Esophagus squamous epithelium (tissue), 5 donors: ENCODE measurements around the gene PCDH19. TPM values are rescaled to one million over a fixed set of nuclear protein-coding genes. Genes with fewer than 3 reads are reported as not detected.

Source experiments
- DNase-seq: peaks from one replicate; lab custom pipeline; 2025; lab: John Stamatoyannopoulos, UW
- H3K27ac ChIP-seq, 4 donors: fragments of 200-600 bp; sonication (generic); one replicate each; pipeline ENCODE4 v1.5.1; 2016 to 2019; ENCODE audit warnings: mild to moderate bottlenecking in 1 of 4
- H3K27me3 ChIP-seq, 4 donors: fragments of 200-600 bp; sonication (generic); 1 replicate in 3 of 4; 2 replicates in 1 of 4; pipeline versions ENCODE4 v1.5.1 to v1.6.0; 2017 to 2021; ENCODE audit warnings: antibody characterized with exemption in 1 of 4
- H3K36me3 ChIP-seq, 3 donors: fragments of 200-600 bp; sonication (generic); one replicate each; pipeline ENCODE4 v1.5.1; 2016 to 2019
- H3K4me1 ChIP-seq, 3 donors: fragments of 200-600 bp; sonication (generic); one replicate each; pipeline ENCODE4 v1.5.1; 2017 to 2019
- H3K4me3 ChIP-seq, 4 donors: fragments of 200-600 bp; sonication (generic); 1 replicate in 3 of 4; 2 replicates in 1 of 4; pipeline ENCODE4 v1.5.1; 2016 to 2019; ENCODE audit warnings: mild to moderate bottlenecking in 2 of 4, moderate library complexity in 1 of 4
- H3K9me3 ChIP-seq, 3 donors: fragments of 200-600 bp; sonication (generic); one replicate each; pipeline ENCODE4 v1.5.1; 2016 to 2019
- CTCF ChIP-seq, 6 experiments: fragments of 450-650 bp in 4 of 6; fragments of 200-600 bp in 2 of 6; sonication (generic) in 2 of 6; IDR thresholded peaks; one replicate each; pipeline ENCODE4 v1.5.1; 2016 to 2019; ENCODE audit warnings: antibody characterized with exemption in 6 of 6, mild to moderate bottlenecking in 4 of 6, moderate library complexity in 4 of 6
- POLR2A ChIP-seq, 4 donors: fragments of 450-650 bp; IDR thresholded peaks; one replicate each; pipeline ENCODE4 v1.6.1; 2017; ENCODE audit warnings: antibody characterized with exemption in 4 of 4, mild to moderate bottlenecking in 4 of 4, moderate library complexity in 3 of 4
- WGBS, 2 donors: methylation state at CpG; one replicate each; pipeline ENCODE4 v1.1.5; 2018; 5-methylcytosine and 5-hydroxymethylcytosine counted together
- intact Hi-C: fragments of 100-400 bp; cut with DNase I; formaldehyde crosslinking; loops from one replicate; pipeline ENCODE4 v1.15.0; 2022
- total RNA-seq, 4 donors: library from RNA; depleted of rRNA; stranded (reverse); fragments of >200 nt; gene quantifications; one replicate each; pipeline ENCODE4 v1.1.0, GENCODE V29; 2016
- donor health status: DM: yes; HTN: yes; CAD: no.

PCDH19 gene
- total RNA-seq, 4 donors from 2014 or later, result 0.08 to 0.76 (median 0.41) TPM

- TF ChIP-seq POLR2A (IDR thresholded peaks at IDR 0.05) (no peak), CTCF (IDR thresholded peaks at IDR 0.05) (no peak)
Measured at GRCh38 chrX:100407784-100408712, 2.0 kb downstream of the PCDH19 start.

GRCh38 chrX:100407147-100407783, 2.8 kb downstream of the PCDH19 start:
- intact Hi-C loops, result no loop called here
- Histone ChIP-seq H3K4me3 (no peak overlapping the region), H3K4me1 (peaks cover 0 to 36% (median 4%) of the 10 kb centered on the region in 3 donors), H3K36me3 (no peaks in the 10 kb centered on the region), H3K9me3 (peaks cover 0 to 18% (median 0%) of the 10 kb centered on the region in 3 donors), H3K27me3 (peaks cover 0 to 75% (median 13%) of the 10 kb centered on the region in 4 donors), H3K27ac (no peak overlapping the region)
- no peak for DNase-seq
- WGBS, 2 donors, result 60 to 80% methylated on average over 3 to 11 of the region's 47 CpGs
- no peak for TF ChIP-seq POLR2A (IDR thresholded peaks at IDR 0.05)
- no peak for TF ChIP-seq CTCF (IDR thresholded peaks at IDR 0.05)

More at GRCh38 chrX:100407784-100408712, 2.0 kb downstream of the PCDH19 start:
- DNase-seq, result no peak
- Histone ChIP-seq H3K27me3 (peaks cover 0 to 83% (median 14%) of the 10 kb centered on the region in 4 donors), H3K4me1 (peaks cover 0 to 36% (median 4%) of the 10 kb centered on the region in 3 donors), H3K9me3 (peaks cover 0 to 18% (median 0%) of the 10 kb centered on the region in 3 donors), H3K4me3 (peak overlapping the region in 3 of 4 donors; percentile 9 to 63 (median 46)), H3K36me3 (no peaks in the 10 kb centered on the region), H3K27ac (no peak overlapping the region)
- 42 to 57% methylated on average over 8 to 25 of the region's 90 CpGs for WGBS, 2 donors
- intact Hi-C loops, result no loop called here

GRCh38 chrX:100405424-100405823, 4.6 kb downstream of the PCDH19 start:
- peaks cover 0 to 26% (median 0%) of the 10 kb centered on the region in 3 donors for H3K4me1 ChIP-seq
- TF ChIP-seq CTCF (IDR thresholded peaks at IDR 0.05) (no peak), POLR2A (IDR thresholded peaks at IDR 0.05) (no peak)
- intact Hi-C loops, result no loop called here
- DNase-seq, result no peak
- H3K27me3 ChIP-seq, result peaks cover 0 to 58% (median 7%) of the 10 kb centered on the region in 4 donors
- H3K27ac ChIP-seq, result no peak overlapping the region
- peaks cover 0 to 18% (median 0%) of the 10 kb centered on the region in 3 donors for H3K9me3 ChIP-seq
- no peak overlapping the region for H3K4me3 ChIP-seq
- no peaks in the 10 kb centered on the region for H3K36me3 ChIP-seq

DNA sequence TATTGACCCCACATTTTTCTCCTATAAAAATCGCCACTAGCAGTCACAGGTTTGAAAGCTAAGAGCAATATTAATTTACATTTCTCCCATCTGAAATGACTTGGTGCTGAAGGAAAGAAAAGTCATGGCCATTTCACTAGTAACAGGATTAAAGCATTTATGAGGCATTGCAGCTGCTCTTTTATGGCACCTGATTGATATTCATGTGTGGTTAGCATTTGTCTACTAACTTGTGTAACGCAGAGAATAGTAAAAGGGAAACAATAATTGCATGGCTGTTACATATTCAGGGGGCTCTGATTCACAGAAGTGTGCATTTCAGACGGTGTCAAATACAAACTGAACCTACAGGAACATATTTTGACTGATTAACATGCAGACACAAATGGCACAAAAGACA, 5.2 kb downstream of the PCDH19 start:
- Histone ChIP-seq H3K4me3 (no peak overlapping the region), H3K27ac (no peak overlapping the region), H3K36me3 (no peaks in the 10 kb centered on the region), H3K27me3 (peaks cover 0 to 52% (median 7%) of the 10 kb centered on the region in 4 donors), H3K9me3 (peaks cover 0 to 18% (median 0%) of the 10 kb centered on the region in 3 donors), H3K4me1 (peaks cover 0 to 20% (median 0%) of the 10 kb centered on the region in 3 donors)
- 45 to 65% methylated on average over 3 of the region's 3 CpGs for WGBS, 2 donors
- no peak for DNase-seq
- intact Hi-C loops, result no loop called here
- TF ChIP-seq POLR2A (IDR thresholded peaks at IDR 0.05), result no peak
- TF ChIP-seq CTCF (IDR thresholded peaks at IDR 0.05), result no peak
